ENCODE results near the gene MALAT1. TPM values are rescaled to one million over a fixed set of nuclear protein-coding genes. Genes with fewer than 3 reads are reported as not detected.

MALAT1 gene
- total and polyA plus RNA-seq, 7 donors: 102 to 11,376 (median 3,071) TPM

GRCh38 chr11:65526744-65527143, 27.9 kb downstream of the MALAT1 start:
- WGBS, 3 donors: 89 to 91% (median 89%) methylated on average over 8 of the region's 8 CpGs
- ATAC-seq: no peak
- Histone ChIP-seq H3K27me3 (ENCODE audit: insufficient read depth in 3 of 3, low read length in 2 of 3) (no peaks in the 10 kb centered on the region), H3K27ac (no peak overlapping the region), H3K4me3 (no peak overlapping the region), H3K4me1 (peaks cover 17% of the 10 kb centered on the region), H3K9me3 (no peaks in the 10 kb centered on the region), H3K36me3 (ENCODE audit: insufficient read depth in 1 of 2, low read depth in 1 of 2) (peaks cover 5 to 55% of the 10 kb centered on the region in 2 donors)
- intact Hi-C loops (cut with DNase I): no loop called here
- peak in 1 of 2 donors; percentile 50 for DNase-seq
- TF ChIP-seq, protein P1, sequence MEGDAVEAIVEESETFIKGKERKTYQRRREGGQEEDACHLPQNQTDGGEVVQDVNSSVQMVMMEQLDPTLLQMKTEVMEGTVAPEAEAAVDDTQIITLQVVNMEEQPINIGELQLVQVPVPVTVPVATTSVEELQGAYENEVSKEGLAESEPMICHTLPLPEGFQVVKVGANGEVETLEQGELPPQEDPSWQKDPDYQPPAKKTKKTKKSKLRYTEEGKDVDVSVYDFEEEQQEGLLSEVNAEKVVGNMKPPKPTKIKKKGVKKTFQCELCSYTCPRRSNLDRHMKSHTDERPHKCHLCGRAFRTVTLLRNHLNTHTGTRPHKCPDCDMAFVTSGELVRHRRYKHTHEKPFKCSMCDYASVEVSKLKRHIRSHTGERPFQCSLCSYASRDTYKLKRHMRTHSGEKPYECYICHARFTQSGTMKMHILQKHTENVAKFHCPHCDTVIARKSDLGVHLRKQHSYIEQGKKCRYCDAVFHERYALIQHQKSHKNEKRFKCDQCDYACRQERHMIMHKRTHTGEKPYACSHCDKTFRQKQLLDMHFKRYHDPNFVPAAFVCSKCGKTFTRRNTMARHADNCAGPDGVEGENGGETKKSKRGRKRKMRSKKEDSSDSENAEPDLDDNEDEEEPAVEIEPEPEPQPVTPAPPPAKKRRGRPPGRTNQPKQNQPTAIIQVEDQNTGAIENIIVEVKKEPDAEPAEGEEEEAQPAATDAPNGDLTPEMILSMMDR (IDR thresholded peaks at IDR 0.05): no peak

GRCh38 chr11:65528819-65529350, 30.0 kb downstream of the MALAT1 start:
- Histone ChIP-seq H3K27ac (no peak overlapping the region), H3K27me3 (ENCODE audit: insufficient read depth in 3 of 3, low read length in 2 of 3) (no peaks in the 10 kb centered on the region), H3K4me3 (no peak overlapping the region), H3K36me3 (ENCODE audit: insufficient read depth in 1 of 2, low read depth in 1 of 2) (peaks cover 6 to 77% of the 10 kb centered on the region in 2 donors), H3K9me3 (no peaks in the 10 kb centered on the region), H3K4me1 (peaks cover 16% of the 10 kb centered on the region)
- DNase-seq (peak in 1 of 2 donors; percentile 39), ATAC-seq (no peak)
- intact Hi-C loops (cut with DNase I): no loop called here
- WGBS, 3 donors: 88 to 92% (median 89%) methylated on average over 12 of the region's 12 CpGs
- TF ChIP-seq, protein P1 (IDR thresholded peaks at IDR 0.05): no peak

- intact Hi-C loops (cut with DNase I): no loop called here
- H3K36me3 ChIP-seq (ENCODE audit: insufficient read depth in 1 of 2, low read depth in 1 of 2): peaks cover 6 to 81% of the 10 kb centered on the region in 2 donors
- ATAC-seq: no peak
- TF ChIP-seq, protein P1 (IDR thresholded peaks at IDR 0.05): no peak
- H3K4me1 ChIP-seq: peaks cover 9% of the 10 kb centered on the region
- H3K27ac ChIP-seq: no peak overlapping the region
- no peaks in the 10 kb centered on the region for H3K27me3 ChIP-seq (ENCODE audit: insufficient read depth in 3 of 3, low read length in 2 of 3)
- WGBS, 3 donors: 72 to 86% (median 77%) methylated on average over 10 of the region's 10 CpGs
- no peaks in the 10 kb centered on the region for H3K9me3 ChIP-seq
- DNase-seq: peak in 1 of 2 donors; percentile 34
- H3K4me3 ChIP-seq: no peak overlapping the region
Measured at GRCh38 chr11:65529475-65530156, 30.8 kb downstream of the MALAT1 start.

- no peak for DNase-seq
- intact Hi-C loops (cut with DNase I): no loop called here
- no peak for ATAC-seq
- Histone ChIP-seq H3K4me3 (no peak overlapping the region), H3K9me3 (no peaks in the 10 kb centered on the region), H3K36me3 (ENCODE audit: insufficient read depth in 1 of 2, low read depth in 1 of 2) (peaks cover 6 to 86% of the 10 kb centered on the region in 2 donors), H3K27me3 (ENCODE audit: insufficient read depth in 3 of 3, low read length in 2 of 3) (no peaks in the 10 kb centered on the region), H3K4me1 (peaks cover 9% of the 10 kb centered on the region), H3K27ac (no peak overlapping the region)
- TF ChIP-seq, protein P1 (IDR thresholded peaks at IDR 0.05): no peak
- 84 to 94% (median 86%) methylated on average over 5 of the region's 5 CpGs for WGBS, 3 donors
Measured at GRCh38 chr11:65530157-65530496, 31.3 kb downstream of the MALAT1 start.
